Right atrium auricular region (tissue), 2 donors: ENCODE data around the gene CFAP65. TPM values are rescaled to one million over a fixed set of nuclear protein-coding genes. Genes with fewer than 3 reads are reported as not detected.

Source experiments
- DNase-seq: peaks from one replicate; pipeline ENCODE4 v3.0.0-alpha.2; 2019; ENCODE audit warnings: low spot score
- H3K27ac ChIP-seq, 2 donors: fragments of 200-600 bp; sonication (generic); 1 replicate in 1 of 2; 2 replicates in 1 of 2; pipeline ENCODE4 v1.5.1; 2016 to 2019
- H3K27me3 ChIP-seq, 2 donors: fragments of 200-600 bp; sonication (generic); one replicate each; pipeline versions ENCODE4 v1.5.1 to v1.6.0; 2017 to 2019
- H3K36me3 ChIP-seq: fragments of 200-600 bp; sonication (generic); one replicate; pipeline ENCODE4 v1.5.1; 2016
- H3K4me1 ChIP-seq, 2 donors: fragments of 200-600 bp; sonication (generic); one replicate each; pipeline versions ENCODE4 v1.5.1 to v1.6.0; 2017 to 2019
- H3K4me3 ChIP-seq, 2 donors: fragments of 200-600 bp; sonication (generic); 1 replicate in 1 of 2; 2 replicates in 1 of 2; pipeline ENCODE4 v1.5.1; 2017 to 2019; ENCODE audit warnings: mild to moderate bottlenecking in 1 of 2, moderate library complexity in 1 of 2
- H3K9me3 ChIP-seq, 2 donors: fragments of 200-600 bp; sonication (generic); one replicate each; pipeline ENCODE4 v1.5.1; 2019
- total RNA-seq, 2 donors: library from RNA; depleted of rRNA; stranded (reverse); fragments of >200 nt; gene quantifications; one replicate each; pipeline ENCODE4 v1.1.0, GENCODE V29; 2016
- TF ChIP-seq, protein P1 (sequence below), 2 donors: fragments of 200-600 bp; sonication (generic); IDR thresholded peaks; one replicate each; pipeline ENCODE4 v1.5.1; 2019; ENCODE audit warnings: antibody characterized with exemption in 2 of 2

CFAP65 gene
- total RNA-seq, 2 donors from 2014 or later, result not detected

DNA sequence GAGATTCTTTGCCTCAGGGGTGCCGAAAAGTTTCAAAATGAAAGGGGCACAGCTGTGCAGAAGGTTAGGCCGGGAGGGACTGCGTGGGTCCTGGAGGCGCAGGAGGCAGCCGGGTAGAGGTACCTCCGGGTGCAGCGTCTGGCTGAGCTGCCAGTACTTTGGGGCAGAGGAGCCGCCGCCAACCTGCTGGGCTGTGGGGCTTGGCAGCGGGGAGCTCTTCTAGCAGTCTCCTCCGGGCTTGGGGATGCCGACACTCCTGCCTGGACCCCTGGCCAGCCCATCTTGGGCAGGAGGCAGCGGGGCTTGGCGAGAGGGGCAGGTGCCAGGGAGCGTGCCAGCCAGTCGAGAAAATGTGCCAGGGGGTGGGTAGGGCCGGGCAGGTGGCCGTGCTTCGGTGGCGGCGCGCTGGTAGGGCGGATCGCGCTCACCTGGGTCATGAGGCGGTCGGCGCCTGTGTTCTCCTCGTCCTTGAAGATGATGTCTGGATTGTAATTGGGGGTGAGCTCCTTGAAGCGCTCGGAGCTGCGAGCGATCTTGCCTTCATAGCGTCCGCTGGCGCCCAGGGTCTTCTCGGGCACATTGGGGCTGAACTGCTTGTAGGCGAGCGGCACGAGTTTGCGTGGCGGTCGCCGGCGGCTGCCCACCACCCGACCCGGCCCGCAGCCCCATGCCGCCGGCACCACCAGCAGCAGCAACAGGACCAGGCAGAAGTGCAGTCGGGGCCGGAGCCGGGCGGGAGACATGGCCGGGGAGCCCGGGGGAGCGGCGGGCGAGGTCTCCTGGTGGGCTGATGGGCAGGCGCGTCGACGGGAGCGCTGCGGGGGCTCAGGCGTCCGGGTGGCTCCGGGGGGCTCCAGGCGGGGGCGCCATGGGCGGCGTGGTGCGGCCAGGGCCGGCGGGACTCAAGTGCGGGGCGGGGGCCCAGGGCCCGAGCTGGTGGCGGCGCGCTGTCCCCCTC is 18.7 kb upstream of the CFAP65 start:
- TF ChIP-seq, protein P1, sequence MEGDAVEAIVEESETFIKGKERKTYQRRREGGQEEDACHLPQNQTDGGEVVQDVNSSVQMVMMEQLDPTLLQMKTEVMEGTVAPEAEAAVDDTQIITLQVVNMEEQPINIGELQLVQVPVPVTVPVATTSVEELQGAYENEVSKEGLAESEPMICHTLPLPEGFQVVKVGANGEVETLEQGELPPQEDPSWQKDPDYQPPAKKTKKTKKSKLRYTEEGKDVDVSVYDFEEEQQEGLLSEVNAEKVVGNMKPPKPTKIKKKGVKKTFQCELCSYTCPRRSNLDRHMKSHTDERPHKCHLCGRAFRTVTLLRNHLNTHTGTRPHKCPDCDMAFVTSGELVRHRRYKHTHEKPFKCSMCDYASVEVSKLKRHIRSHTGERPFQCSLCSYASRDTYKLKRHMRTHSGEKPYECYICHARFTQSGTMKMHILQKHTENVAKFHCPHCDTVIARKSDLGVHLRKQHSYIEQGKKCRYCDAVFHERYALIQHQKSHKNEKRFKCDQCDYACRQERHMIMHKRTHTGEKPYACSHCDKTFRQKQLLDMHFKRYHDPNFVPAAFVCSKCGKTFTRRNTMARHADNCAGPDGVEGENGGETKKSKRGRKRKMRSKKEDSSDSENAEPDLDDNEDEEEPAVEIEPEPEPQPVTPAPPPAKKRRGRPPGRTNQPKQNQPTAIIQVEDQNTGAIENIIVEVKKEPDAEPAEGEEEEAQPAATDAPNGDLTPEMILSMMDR (IDR thresholded peaks at IDR 0.05), result no peak
- H3K27ac ChIP-seq, result no peak overlapping the region
- peaks cover 0 to 38% of the 10 kb centered on the region in 2 donors for H3K4me1 ChIP-seq
- H3K9me3 ChIP-seq, result no peaks in the 10 kb centered on the region
- no peaks in the 10 kb centered on the region for H3K36me3 ChIP-seq
- H3K27me3 ChIP-seq, result peaks cover 21 to 45% of the 10 kb centered on the region in 2 donors
- H3K4me3 ChIP-seq, result peak overlapping the region in 1 of 2 donors; percentile 33
- no peak for DNase-seq

- Histone ChIP-seq H3K4me1 (peaks cover 0 to 38% of the 10 kb centered on the region in 2 donors), H3K27ac (no peak overlapping the region), H3K9me3 (no peaks in the 10 kb centered on the region), H3K4me3 (peak overlapping the region in 1 of 2 donors; percentile 17), H3K36me3 (no peaks in the 10 kb centered on the region), H3K27me3 (peaks cover 21 to 45% of the 10 kb centered on the region in 2 donors)
- TF ChIP-seq, protein P1 (IDR thresholded peaks at IDR 0.05), result no peak
- DNase-seq, result no peak
These were observed 18.0 kb upstream of the CFAP65 start for GRCh38 chr2:219059375-219059724.

GRCh38 chr2:219058541-219059374 is 17.4 kb upstream of the CFAP65 start:
- Histone ChIP-seq H3K27me3 (peaks cover 21 to 45% of the 10 kb centered on the region in 2 donors), H3K36me3 (no peaks in the 10 kb centered on the region), H3K4me3 (peak overlapping the region in 1 of 2 donors; percentile 17), H3K27ac (no peak overlapping the region), H3K9me3 (no peaks in the 10 kb centered on the region), H3K4me1 (peaks cover 0 to 38% of the 10 kb centered on the region in 2 donors)
- DNase-seq, result no peak
- TF ChIP-seq, protein P1 (IDR thresholded peaks at IDR 0.05), result no peak

GRCh38 chr2:219057709-219058540 is 16.6 kb upstream of the CFAP65 start:
- H3K9me3 ChIP-seq, result no peaks in the 10 kb centered on the region
- DNase-seq, result peak; percentile 68
- peak overlapping the region in 1 of 2 donors; percentile 17 for H3K4me3 ChIP-seq
- H3K36me3 ChIP-seq, result no peaks in the 10 kb centered on the region
- TF ChIP-seq, protein P1 (IDR thresholded peaks at IDR 0.05), result peak; percentile 94 to 96
- H3K27me3 ChIP-seq, result peaks cover 21 to 45% of the 10 kb centered on the region in 2 donors
- peaks cover 0 to 38% of the 10 kb centered on the region in 2 donors for H3K4me1 ChIP-seq
- H3K27ac ChIP-seq, result no peak overlapping the region
